GM21786 (cell line): ENCODE data around the gene GIPC2.
"Not testable (repeated sequence)": the region's sequence is repeated elsewhere in the genome, so short reads cannot be mapped to it uniquely, and the experiment has no call there.

ENCODE experiments used
- ATAC-seq: cut with Tn5 transposase; IDR thresholded peaks from one replicate; pipeline ENCODE4 v1.9.1; 2021; ENCODE audit not compliant: unreplicated experiment

The GIPC2 gene, protein sequence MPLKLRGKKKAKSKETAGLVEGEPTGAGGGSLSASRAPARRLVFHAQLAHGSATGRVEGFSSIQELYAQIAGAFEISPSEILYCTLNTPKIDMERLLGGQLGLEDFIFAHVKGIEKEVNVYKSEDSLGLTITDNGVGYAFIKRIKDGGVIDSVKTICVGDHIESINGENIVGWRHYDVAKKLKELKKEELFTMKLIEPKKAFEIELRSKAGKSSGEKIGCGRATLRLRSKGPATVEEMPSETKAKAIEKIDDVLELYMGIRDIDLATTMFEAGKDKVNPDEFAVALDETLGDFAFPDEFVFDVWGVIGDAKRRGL

DNA sequence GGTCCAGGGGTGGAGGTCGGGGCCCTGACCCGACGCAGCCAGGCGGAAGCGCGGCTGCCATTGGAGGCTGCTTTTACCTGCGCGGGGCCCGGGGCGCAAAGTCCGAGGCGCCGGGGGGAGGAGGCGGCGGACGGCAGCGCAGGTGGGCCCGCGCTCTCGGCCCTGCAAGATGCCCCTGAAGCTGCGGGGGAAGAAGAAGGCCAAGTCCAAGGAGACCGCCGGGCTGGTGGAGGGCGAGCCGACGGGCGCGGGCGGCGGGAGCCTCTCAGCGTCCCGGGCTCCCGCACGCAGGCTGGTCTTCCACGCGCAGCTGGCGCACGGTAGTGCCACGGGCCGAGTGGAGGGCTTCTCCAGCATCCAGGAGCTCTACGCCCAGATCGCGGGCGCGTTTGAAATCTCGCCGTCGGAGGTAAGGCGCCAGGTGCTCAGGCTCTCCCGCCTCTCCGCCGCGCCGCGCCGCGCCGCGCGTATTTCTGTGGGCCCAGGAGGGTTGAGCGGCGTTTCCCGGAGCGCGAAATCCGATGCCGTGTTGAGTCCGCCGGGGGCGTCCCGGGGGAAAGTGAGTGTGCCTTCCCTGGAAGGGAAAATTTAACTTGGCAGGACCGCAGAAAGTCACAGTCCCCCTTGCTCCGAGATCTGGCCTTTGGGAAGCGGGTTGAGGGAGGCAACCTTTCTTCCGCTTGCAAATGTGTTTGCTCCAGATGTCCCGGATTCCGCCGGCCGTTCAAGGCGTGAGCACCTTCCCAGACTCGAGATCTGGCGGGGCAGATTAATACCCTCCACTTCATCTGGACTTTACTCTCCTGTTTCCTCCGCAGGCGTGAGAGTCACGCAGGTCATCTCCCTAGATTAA is at the start of gene GIPC2:
GIPC2 (plus strand) TSS at position 41 of the 853 bp plus-strand sequence; CDS start at position 170, 129 bp downstream.
- no peak for ATAC-seq

DNA sequence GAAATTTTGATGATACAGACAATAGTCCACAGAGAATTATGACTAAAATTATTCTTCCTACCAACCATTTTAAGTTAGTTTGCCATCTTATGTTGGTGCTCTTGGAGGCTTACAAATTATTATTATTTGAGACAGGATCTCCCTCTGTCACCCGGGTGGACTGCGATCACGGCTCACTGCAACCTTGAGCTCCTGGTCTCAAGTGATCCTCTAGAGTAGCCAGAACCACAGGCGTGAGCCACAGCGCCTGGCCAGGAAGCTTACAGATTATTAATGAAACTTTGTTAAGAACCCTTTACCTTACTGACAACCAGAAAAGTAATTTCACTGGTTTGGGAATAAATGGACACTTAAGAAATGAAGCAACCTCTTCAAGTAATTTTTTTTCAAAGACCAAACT is 49.0 kb upstream of the GIPC2 start:
- no peak for ATAC-seq

DNA sequence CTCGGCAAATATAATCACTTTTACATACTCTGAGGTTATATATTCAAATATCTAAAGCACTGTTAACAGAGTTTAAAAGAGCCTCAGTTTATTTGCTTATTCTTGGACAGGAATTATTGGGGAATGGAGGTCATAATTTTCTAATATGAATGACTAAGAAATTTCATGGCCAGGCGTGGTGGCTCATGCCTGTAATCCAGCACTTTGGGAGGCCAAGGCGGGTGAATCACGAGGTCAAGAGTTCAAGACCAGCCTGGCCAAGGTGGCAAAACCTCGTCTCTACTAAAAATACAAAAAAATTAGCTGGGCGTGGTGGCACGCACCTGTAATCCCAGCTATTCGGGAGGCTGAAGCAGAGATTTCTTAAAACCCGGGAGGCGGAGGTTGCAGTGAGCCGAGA is 45.2 kb upstream of the GIPC2 start:
- not testable (repeated sequence) for ATAC-seq

DNA sequence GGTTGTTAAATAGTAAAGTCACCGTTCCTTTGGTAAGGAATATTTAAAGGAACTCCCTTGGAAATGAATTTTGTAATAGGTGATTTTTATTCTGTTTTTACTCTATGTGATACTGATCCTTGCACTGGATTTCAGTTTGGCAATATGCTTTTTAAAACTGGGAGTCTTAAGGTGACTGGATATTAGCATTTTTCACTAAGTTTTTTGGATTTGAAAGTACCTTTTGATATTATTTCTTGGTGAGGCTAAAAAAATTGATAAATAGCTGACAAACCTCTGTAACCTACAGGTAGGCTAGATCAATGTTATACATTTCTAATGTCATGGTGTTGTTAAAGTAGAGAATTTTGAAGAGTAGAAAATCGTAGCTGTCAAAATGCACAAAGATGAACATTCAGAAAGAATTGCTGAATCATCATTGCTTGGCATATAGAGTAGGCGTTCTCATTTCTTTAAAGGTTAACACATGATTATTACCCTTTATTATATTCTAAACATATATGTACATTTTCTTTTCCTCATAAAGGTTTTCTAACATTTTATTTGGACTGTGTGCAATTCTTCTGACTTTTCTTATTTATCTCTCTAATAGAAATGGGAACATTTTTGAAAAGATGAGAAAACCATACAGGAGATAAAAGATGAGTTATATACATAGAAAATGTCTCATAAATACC is 42.6 kb upstream of the GIPC2 start:
- ATAC-seq, result no peak

DNA sequence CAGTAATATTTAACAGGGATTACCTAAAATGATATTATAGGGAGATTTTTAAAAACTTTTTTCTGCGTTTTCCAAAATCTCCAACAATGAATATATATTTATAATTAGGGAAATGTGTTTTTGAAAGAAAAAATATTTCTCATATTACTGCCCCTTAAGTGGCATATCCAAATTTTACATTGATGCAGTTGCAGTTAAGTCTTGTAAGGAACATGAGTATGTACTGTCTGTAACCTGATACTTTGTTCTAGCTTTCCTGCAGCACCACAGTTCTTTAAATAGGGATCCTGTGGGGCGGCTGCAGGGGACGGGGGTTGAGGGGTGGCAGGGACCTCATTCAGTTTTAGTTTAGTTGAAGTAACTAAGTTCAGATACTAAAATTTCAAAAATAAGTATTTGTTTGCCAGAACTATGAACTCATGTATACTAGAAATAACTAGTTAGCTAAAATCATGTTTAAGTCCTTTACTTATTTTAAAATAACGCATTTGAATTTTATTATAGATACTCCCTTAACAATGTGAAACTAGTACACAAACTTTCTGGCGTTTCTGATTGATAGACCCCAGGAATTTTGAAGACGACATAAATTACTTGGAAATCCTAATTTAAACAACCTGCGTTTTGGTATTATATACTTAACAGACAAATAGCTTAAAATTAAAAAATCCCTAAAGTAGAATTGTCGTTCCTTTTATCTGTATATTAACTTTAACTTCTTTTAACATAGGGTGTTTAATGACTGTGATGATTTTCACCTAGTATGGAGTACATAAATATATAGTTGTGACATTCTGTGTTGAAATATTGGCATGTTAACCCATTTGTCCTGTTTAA is 41.7 kb upstream of the GIPC2 start:
- peak; percentile 33 for ATAC-seq

DNA sequence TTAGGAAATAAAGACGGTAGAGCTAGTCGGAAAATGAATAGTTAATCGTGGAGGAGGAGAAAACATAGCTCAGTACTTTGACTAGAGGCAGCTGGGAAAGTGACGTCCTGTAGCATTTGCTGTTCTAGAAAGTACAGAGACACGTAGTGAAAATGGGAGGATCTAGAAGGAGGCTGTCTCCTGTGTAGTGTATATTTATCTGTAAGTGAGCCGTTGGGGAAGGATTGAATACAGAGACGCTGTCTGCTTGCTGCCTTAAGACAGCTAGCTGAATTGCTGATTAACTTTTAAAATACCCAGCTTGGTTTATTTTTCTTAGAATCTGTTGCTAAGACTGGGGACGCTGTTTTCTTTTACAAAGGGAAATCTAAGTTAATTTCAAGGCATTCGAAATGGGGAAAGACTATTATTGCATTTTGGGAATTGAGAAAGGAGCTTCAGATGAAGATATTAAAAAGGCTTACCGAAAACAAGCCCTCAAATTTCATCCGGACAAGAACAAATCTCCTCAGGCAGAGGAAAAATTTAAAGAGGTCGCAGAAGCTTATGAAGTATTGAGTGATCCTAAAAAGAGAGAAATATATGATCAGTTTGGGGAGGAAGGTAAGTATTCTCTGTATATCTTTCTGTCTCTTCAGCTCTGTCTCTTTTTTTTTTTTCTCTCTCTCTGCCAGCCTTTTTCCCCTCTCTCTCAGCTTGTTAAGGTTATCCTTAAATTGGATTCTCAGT is 40.9 kb upstream of the GIPC2 start, which contains the start of gene DNAJB4:
DNAJB4 (plus strand) TSS at position 221 of the 729 bp plus-strand sequence; CDS start at position 393, 172 bp downstream.
- peak; percentile 98 for ATAC-seq

DNA sequence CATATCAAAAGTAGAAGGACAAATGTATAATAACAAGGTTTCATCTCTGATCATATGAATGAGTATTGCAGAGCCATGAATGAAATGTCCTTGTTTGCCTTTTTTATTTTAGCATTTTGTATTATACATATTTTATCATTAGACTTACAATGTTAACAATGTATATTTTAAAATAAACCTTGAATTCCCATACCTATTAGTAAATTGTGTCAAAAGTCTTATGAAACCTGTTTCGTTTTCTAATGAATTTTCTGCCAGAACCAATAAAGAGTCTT is 40.4 kb upstream of the GIPC2 start:
- ATAC-seq, result no peak

DNA sequence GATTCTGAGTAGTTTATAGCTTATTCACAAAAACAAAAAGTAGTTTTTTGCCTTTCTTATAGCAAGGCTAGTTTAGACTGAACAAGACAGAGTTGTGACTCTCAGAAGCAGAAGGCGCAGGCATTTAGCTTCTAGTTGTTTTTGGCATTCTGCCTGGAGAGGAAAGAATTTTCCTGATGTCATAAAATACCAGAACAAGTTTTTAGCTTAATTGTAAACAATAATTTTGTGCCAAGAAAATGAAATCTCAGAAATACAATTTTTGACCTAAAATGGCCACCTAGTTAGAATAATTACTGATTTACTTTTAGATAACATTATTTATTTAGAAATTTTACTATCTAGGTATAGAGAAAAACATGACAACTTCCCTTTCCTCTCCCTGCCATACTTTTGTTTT is 40.0 kb upstream of the GIPC2 start:
- no peak for ATAC-seq

DNA sequence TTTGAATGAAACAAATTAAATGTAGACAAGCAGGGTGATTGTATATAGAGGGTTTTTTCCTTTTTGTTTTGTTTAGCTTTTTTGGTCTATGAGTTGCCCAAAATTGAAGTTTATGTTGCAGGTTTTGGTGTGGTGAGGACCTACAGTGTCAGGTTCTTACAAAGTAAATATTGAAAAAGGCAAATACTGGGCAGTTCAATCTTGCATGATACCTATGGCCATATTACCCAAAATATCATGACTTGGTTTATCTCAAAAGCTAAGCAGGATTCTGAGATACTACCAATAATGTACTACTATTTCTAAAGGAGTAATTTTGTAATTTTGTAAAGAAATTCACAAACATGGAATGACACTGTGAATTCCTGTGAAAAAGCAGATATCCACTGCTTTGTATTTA is 39.2 kb upstream of the GIPC2 start:
- ATAC-seq, result no peak

DNA sequence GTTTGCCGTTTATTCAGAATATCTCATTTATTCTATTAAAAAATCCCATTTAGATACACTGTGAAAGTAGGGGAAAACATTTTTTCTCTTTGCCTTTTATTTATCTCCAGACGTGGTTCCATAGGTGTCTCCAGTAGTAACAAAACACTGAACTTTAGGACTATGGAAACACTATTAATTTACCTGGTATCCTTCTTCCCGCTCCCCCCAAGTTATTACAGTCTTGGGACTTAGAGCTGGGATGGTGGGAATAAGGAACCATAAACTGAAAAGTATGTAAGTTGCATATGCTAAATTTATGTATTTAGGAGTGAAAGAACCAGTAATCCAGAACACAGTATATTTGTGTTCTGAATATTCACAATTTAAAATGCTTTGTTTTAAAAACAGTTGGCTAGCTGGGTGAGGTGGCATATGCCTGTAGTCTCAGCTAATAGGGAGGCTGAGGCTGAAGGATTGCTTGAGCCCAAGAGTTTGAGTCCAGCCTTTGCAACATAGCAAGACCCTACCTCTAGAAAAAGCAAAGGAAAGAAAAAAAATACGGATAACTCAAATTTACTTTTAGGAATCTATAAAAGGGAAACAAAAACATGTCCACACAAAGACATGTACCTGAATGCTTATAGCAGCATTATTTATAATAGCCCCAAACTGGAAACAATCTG is 38.0 kb upstream of the GIPC2 start:
- no peak for ATAC-seq

DNA sequence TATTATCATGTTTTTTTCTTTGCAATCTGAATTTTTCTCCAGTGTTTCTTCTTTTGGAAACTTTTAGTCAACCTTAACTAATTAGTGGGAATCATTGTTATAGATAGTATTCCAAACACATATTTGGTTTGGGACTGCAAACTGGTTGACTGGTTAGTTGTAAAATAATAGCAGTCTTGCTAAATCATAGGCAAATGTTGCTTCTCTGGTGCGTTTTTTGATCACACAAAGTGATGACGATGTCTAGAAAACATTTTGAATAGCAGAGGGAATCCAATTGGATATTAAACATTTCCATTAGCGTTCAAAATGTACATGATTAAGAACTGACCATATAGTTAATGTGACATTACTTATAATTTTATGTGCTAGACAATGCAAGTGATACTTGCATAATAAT is 36.5 kb upstream of the GIPC2 start:
- no peak for ATAC-seq

DNA sequence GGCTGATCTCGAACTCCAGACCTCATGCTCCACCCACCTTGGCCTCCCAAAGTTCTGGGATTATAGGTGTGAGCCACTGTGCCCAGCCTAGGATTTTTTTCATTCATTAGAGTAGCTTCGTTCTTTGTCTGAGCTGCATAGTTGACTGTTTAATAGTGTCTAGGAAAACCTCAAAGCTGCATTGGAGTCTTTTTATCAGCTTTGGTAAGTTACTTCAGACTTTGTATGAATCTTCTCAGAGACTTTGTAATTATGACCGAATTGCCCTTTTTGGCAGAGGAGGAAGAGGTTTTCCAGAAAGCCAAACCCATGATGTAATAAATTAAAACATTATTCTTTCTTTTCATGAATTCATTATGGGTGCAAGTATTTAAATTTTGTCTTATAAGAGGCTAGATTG is 35.9 kb upstream of the GIPC2 start:
- ATAC-seq, result no peak

DNA sequence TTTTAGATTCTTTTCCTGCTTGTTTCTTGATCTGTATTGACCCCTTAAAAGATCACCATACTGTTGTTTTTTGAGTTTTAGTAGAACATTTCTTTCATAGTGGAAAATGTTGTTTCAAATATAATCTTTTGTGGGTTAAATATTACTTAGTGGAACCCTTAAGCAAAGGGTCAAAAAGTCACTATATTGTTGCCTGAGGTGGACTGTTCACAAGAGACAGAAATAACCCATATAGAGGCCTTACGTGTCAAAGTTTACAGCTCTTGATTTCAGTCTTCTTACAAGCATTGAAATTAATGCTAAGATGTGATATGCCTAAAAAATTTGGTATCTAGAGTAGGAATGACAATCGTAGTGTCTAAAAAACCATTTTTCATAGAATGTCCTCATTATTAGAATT is 34.7 kb upstream of the GIPC2 start:
- ATAC-seq, result no peak

DNA sequence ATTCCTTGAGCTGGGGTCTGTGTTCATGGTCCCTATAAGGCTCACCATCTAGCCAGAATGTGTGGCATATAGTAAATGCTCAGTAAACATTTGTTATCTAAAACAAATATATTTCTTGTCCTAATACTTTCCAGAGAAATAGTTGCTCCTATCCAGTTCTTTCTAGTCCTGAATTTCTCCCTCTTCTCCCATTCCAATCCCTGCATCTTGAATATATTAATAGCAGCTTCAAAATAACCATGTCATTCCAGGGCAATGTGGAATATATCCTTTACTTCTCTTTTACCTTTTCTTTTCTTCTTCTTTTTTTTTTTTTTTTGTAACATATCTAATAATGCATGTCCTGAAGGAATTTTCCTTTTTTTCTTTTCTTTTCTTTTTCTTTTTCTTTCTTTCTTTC is 30.6 kb upstream of the GIPC2 start:
- ATAC-seq, result no peak

DNA sequence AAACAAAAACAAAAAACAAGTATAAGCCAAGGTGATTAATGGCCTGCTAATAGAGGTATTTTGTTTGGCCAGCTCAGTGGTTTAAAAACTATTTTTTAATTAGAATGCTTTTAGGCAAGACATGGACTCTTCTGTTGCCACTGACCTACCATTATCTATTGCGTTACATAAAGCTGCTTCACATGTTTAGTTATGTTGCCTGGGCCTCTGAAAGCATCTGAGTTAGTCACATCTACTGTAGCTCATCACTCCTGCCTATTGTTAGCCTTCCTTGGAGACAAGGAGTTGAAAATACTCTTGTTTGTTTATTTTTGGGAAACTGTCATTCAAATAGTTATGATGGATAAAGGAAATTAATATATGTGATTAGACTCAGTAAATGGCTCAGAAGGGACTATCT is 26.7 kb upstream of the GIPC2 start:
- ATAC-seq, result no peak

DNA sequence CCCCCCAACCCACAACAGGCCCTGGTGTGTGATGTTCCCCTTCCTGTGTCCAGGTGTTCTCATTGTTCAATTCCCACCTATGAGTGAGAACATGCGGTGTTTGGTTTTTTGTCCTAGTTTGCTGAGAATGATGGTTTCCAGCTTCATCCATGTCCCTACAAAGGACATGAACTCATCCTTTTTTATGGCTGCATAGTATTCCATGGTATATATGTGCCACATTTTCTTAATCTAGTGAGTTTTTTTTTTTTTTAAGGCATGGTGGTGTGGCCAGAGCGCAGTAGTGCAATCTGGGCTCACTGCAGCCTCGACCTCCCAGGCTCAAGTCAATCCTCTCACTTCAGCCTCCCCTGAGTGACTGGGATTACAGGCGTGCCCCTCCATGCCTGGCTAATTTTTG is 24.6 kb upstream of the GIPC2 start:
- not testable (repeated sequence) for ATAC-seq

DNA sequence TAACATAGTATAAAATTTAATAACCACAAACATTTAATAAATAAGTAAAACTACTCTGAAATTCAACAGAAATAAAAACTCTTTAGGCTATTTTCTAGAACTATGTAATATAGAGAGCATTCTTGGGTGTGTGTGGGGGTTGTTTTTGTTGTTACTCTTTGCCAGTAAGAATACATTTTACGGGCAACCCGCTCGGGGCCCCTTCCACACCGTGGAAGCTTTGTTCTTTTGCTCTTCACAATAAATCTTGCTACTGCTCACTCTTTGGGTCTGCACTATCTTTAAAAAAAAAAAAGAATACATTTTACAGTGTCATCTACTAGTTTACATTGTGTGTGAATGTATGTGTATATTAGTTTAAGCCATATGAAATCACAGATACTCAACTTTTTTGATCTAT is 16.0 kb upstream of the GIPC2 start:
- ATAC-seq, result no peak

DNA sequence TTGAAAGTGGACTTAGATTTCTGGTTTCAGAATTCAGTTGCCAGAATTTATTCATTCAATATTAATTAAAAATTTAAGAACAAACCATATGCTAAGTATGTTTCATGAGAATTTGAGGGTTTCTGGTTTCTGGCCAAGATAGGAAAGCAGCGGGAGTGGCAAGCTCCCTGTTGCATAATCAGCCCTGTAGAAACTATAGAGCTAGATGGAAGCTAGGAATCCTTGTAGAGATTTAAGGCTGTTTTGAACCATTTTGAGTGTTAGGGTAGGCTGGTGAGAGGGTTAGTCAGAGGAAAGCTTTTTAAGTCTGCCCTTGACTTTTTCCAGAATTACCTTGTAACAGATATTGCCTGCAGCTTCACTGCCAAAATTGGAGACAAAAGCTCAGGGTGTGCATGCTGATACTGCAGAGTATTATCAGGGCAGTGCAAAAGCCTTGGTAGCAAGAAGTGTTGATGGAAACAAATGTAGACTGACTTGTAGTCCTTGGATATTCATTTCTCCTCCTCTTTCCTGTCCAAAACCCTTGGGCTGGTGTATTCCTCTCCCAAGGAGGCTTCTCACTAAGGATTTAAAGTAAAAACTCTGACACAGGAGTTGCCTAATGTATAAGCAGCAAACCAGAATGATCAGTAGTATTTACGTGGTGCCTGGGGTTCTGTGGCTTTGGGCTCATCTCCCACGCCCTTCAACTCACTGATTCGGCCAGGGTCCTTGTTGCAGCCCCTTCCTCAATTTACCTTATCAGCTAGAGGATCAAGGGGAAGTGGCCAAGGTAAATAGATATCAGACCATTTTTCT is 12.6 kb upstream of the GIPC2 start:
- ATAC-seq, result no peak

DNA sequence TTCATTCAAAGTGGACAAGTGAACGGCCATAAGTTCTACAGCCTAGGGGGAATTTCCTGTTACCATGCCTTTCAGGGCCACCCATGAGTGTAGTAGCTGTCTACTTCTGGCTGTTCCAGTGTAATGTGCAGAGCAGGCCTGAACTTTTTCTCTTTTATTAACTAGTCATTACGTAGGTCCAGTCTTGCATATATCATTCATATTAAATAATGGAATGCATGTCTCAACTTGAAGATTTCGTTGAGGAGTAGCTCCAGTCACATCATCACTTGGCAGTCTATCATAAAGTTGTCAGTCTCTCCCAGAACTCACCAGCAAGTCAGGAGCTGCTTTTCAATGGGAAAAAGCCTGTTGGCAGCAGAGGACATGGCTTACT is 12.0 kb upstream of the GIPC2 start:
- ATAC-seq, result no peak
